CD4-positive, alpha-beta T cell treated with Interleukin-4 for 4 hours (primary cell): ENCODE results near the gene KAT2A.

Experiments
- DNase-seq: peaks from one replicate; pipeline ENCODE4 v3.0.0-alpha.2; 2020

Gene KAT2A

GRCh38 chr17:42090964-42091790 lies 30.0 kb downstream of the KAT2A start:
- no peak for DNase-seq

GRCh38 chr17:42088736-42089135 lies 32.4 kb downstream of the KAT2A start:
- no peak for DNase-seq

GRCh38 chr17:42087736-42088705 lies 33.1 kb downstream of the KAT2A start:
- no peak for DNase-seq

GRCh38 chr17:42087042-42087701 lies 34.0 kb downstream of the KAT2A start:
- no peak for DNase-seq

- DNase-seq = no peak
Measured at GRCh38 chr17:42081516-42082129, 39.5 kb downstream of the KAT2A start.

GRCh38 chr17:42079541-42079940 lies 41.6 kb downstream of the KAT2A start:
- DNase-seq = no peak

GRCh38 chr17:42078396-42079043 lies 42.6 kb downstream of the KAT2A start:
- no peak for DNase-seq

- no peak for DNase-seq
Measured at GRCh38 chr17:42077755-42078154, 43.4 kb downstream of the KAT2A start.

GRCh38 chr17:42076797-42077559 lies 44.2 kb downstream of the KAT2A start:
- DNase-seq = no peak

- no peak for DNase-seq
Measured at GRCh38 chr17:42075789-42076188, 45.4 kb downstream of the KAT2A start.

GRCh38 chr17:42072323-42073187 lies 48.6 kb downstream of the KAT2A start:
- DNase-seq = no peak

- no peak for DNase-seq
Measured at GRCh38 chr17:42071810-42072209, 49.4 kb downstream of the KAT2A start.

- no peak for DNase-seq
Measured at GRCh38 chr17:42068979-42069378, 52.2 kb downstream of the KAT2A start.

GRCh38 chr17:42067371-42068091 lies 53.6 kb downstream of the KAT2A start:
- peak; percentile 62 for DNase-seq

GRCh38 chr17:42065201-42065600 lies 56.0 kb downstream of the KAT2A start:
- DNase-seq = no peak
